RWPE1 (cell line): ENCODE measurements around the gene RASSF7.

Experiments
- CTCF ChIA-PET: fragments of 350-600 bp; sonication (Branson Sonifier 250); formaldehyde crosslinking; extraction: SDS; loops from one replicate; lab custom pipeline; 2021; lab: Yijun Ruan, JAX
- POLR2A ChIA-PET: fragments of 400-600 bp; formaldehyde crosslinking; extraction: SDS; loops from one replicate; lab custom pipeline; 2020; ENCODE audit warnings: antibody characterized with exemption; ENCODE audit not compliant: low non-redundant PET; lab: Yijun Ruan, JAX
- DNase-seq: peaks from one replicate; pipeline ENCODE4 v3.0.0; 2012; ENCODE audit warnings: low spot score
- H3K27ac ChIP-seq: fragments of 450-650 bp; 2 replicates; pipeline ENCODE4 v1.5.1; 2017
- TF ChIP-seq, protein P1 (sequence below): fragments of 450-650 bp; conservative IDR thresholded peaks from 2 replicates; pipeline ENCODE4 v1.5.1; 2017; ENCODE audit warnings: low read depth, mild to moderate bottlenecking

The RASSF7 gene

GRCh38 chr11:555227-555779 is 5.5 kb upstream of the RASSF7 start:
- no peak for DNase-seq
- TF ChIP-seq, protein P1, sequence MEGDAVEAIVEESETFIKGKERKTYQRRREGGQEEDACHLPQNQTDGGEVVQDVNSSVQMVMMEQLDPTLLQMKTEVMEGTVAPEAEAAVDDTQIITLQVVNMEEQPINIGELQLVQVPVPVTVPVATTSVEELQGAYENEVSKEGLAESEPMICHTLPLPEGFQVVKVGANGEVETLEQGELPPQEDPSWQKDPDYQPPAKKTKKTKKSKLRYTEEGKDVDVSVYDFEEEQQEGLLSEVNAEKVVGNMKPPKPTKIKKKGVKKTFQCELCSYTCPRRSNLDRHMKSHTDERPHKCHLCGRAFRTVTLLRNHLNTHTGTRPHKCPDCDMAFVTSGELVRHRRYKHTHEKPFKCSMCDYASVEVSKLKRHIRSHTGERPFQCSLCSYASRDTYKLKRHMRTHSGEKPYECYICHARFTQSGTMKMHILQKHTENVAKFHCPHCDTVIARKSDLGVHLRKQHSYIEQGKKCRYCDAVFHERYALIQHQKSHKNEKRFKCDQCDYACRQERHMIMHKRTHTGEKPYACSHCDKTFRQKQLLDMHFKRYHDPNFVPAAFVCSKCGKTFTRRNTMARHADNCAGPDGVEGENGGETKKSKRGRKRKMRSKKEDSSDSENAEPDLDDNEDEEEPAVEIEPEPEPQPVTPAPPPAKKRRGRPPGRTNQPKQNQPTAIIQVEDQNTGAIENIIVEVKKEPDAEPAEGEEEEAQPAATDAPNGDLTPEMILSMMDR, result 0 out of 2 replicates have a peak, but pooled peaks have one; percentile 10
- no peak overlapping the region for H3K27ac ChIP-seq
- ChIA-PET POLR2A (interaction anchor here (0.6 kb wide), 1 partner anchor 9 kb away, joined by 3 read pairs; no protein-coding TSS in a partner anchor), CTCF (interaction anchor here (0.6 to 1.8 kb wide), 5 partner anchors 9 to 229 kb away, joined by 3 to 12 read pairs (median 5); no protein-coding TSS in a partner anchor)

GRCh38 chr11:555780-556661 is 4.7 kb upstream of the RASSF7 start:
- TF ChIP-seq, protein P1, result no peak
- POLR2A ChIA-PET, result no interaction called here
- H3K27ac ChIP-seq, result no peak overlapping the region
- no peak for DNase-seq
- CTCF ChIA-PET, result interaction anchor here (0.5 to 1.8 kb wide), 7 partner anchors 8 to 244 kb away, joined by 3 to 12 read pairs (median 3); partner anchors contain the start of gene PHRF1

DNA sequence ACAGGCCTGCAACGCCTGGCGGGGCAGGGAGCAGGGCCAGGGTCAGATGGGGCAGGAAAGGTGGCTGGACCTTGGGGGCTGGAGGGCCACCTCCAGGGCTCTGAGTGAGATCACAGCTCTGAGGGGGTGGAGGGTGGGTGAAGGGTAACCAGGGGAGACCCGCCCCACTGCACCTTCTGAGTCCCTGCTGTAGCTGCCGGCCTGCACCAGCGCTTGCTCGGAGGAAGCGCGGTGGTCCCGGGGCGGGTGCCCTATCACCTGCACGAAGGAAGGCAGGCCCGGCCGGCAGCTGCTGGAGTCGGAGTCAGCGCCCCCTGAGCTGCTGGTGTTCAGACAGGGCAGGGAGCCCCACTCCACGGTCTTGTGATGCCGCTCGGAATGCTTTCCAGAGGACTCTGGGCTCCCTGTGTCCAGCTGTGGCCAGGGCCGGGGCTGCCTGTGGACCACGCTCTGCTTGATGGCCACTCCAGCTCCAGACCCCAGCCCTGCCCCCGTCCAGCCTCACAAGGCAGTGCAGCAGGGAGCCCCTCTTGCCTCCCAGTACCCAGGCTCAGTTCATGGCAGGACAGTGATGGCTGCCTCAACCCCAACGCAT is 4.0 kb upstream of the RASSF7 start:
- ChIA-PET POLR2A (no interaction called here), CTCF (interaction anchor here (0.5 to 1.1 kb wide), 4 partner anchors 19 to 258 kb away, joined by 3 read pairs; partner anchors contain the start of gene PHRF1)
- TF ChIP-seq, protein P1, result no peak
- DNase-seq, result no peak
- 0 out of 2 replicates have a peak overlapping the region, but pooled peaks have one; percentile 9 for H3K27ac ChIP-seq

- ChIA-PET CTCF (interaction anchor here (0.6 kb wide), 1 partner anchor 257 kb away, joined by 3 read pairs; no protein-coding TSS in a partner anchor), POLR2A (no interaction called here)
- no peak for DNase-seq
- 0 out of 2 replicates have a peak overlapping the region, but pooled peaks have one; percentile 9 for H3K27ac ChIP-seq
- TF ChIP-seq, protein P1, result no peak
Measured at GRCh38 chr11:557328-558132, 3.2 kb upstream of the RASSF7 start.

DNA sequence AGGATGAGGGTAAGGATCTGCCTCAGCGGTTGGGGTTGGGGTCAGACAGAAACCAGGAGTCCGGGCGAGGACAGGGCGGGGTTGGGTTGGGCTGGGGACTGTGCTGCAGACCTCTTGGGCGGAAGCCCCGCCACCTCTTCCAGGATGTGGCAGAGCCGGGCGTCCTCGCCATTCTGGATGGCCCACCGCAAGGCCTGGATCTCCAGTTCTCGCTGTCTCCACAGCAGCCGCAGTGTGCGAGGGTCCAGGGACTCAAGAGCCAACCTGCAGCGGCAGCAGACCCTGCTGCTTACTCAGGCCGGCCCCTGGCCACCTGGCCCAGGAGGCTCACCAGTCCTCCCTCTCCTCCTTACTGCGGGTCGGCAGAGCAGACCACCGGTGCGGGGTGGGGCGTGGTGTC is 2.3 kb upstream of the RASSF7 start:
- ChIA-PET CTCF (no interaction called here), POLR2A (no interaction called here)
- no peak overlapping the region for H3K27ac ChIP-seq
- no peak for DNase-seq
- TF ChIP-seq, protein P1, result no peak
